Keratinocyte (primary cell): ENCODE results near the gene C7orf25.
A peak's percentile ranks its signal among the peaks of the same experiment; 100 is the strongest.

Experiments
- EZH2 ChIP-seq: IDR thresholded peaks from one replicate; pipeline ENCODE4 v1.6.1; 2012; ENCODE audit warnings: inconsistent platforms, mild to moderate bottlenecking, low read length, moderate library complexity
- TF ChIP-seq, protein P1 (sequence below), 3 experiments: IDR thresholded peaks in 1 of 3; conservative IDR thresholded peaks in 1 of 3; optimal IDR thresholded peaks in 1 of 3; 2 replicates in 2 of 3; 3 replicates in 1 of 3; pipeline versions ENCODE3 to v1.5.1; 2011; ENCODE audit warnings: low read length in 3 of 3, mild to moderate bottlenecking in 3 of 3, moderate library complexity in 2 of 3, control low read depth in 1 of 3, inconsistent platforms in 1 of 3; ENCODE audit not compliant: insufficient read depth in 2 of 3; ENCODE audit errors: extremely low read depth in 1 of 3

DNA sequence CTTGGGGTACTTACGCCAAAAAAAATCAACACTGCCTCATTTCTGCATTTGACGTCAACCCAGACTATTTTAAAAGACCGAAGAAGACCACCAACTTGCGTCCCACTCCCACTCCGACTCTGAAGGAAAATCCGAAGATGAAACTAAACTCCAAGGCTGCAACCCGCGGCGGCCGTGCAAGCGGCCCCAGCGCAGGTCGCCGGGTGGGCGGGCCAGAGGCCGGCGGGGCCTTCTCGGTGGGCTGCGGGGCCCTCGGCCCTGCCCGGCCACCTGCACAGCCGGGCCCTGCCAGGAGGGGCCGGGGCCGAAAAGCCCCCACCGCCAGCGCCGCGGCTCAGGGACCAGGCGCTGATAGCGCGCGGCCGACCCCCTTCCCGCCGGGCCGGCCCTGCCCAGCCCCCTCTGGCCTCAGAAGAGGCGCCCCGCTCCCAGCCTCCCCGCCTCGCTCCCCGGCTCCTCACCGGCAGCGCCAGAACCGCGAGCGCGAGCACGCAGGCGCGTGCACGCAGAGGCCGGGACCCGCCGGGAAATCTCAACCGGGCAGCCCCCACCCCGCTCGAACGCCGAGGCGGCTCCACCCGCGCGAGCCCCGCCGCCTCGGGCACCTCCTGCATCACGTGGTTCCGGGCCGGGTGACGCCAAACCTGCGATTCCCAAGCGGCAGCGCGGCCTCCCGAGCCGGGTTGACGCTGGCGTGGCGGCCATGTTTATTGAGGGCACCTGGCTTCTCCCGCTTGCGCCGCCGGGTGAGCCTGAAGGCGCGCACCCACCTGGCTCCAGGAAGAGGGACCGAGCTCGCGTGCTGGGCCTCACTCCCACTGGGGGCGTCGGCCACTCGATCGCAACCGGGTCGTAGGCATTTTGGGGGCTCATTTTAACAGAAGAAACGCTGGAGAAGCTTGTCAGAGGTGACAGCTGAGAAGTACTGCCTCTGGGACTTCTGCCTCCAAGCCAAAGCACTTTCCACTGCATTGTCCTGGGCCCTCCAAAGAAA, at the start of gene C7orf25:
- TF ChIP-seq, protein P1, sequence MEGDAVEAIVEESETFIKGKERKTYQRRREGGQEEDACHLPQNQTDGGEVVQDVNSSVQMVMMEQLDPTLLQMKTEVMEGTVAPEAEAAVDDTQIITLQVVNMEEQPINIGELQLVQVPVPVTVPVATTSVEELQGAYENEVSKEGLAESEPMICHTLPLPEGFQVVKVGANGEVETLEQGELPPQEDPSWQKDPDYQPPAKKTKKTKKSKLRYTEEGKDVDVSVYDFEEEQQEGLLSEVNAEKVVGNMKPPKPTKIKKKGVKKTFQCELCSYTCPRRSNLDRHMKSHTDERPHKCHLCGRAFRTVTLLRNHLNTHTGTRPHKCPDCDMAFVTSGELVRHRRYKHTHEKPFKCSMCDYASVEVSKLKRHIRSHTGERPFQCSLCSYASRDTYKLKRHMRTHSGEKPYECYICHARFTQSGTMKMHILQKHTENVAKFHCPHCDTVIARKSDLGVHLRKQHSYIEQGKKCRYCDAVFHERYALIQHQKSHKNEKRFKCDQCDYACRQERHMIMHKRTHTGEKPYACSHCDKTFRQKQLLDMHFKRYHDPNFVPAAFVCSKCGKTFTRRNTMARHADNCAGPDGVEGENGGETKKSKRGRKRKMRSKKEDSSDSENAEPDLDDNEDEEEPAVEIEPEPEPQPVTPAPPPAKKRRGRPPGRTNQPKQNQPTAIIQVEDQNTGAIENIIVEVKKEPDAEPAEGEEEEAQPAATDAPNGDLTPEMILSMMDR (optimal IDR thresholded peaks at IDR 0.05 in 1 of 3, IDR thresholded peaks at IDR 0.05 in 1 of 3, conservative IDR thresholded peaks at IDR 0.05 in 1 of 3; ENCODE audit: extremely low read depth in 1 of 3, insufficient read depth in 2 of 3, low read length in 3 of 3) = peak in 1 of 3 experiments; percentile 28
- no peak for TF ChIP-seq EZH2
